ENCODE results near the gene ACOT7.

- TF ChIP-seq REST (IDR thresholded peaks at IDR 0.05; ENCODE audit: low read depth): no peak
- TF ChIP-seq CREB1 (IDR thresholded peaks at IDR 0.05; ENCODE audit: low read depth): no peak
- TF ChIP-seq, protein P1, sequence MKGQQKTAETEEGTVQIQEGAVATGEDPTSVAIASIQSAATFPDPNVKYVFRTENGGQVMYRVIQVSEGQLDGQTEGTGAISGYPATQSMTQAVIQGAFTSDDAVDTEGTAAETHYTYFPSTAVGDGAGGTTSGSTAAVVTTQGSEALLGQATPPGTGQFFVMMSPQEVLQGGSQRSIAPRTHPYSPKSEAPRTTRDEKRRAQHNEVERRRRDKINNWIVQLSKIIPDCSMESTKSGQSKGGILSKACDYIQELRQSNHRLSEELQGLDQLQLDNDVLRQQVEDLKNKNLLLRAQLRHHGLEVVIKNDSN (IDR thresholded peaks at IDR 0.05): no peak
These were observed 143.6 kb downstream of the ACOT7 start for GRCh38 chr1:6249739-6250689.
